ENCODE measurements around the gene F7. TPM values are rescaled to one million over a fixed set of nuclear protein-coding genes. Genes with fewer than 3 reads are reported as not detected.
"Not testable (repeated sequence)": the region's sequence is repeated elsewhere in the genome, so short reads cannot be mapped to it uniquely, and the experiment has no call there.

Gene F7
- total RNA-seq, 5 donors from 2014 or later (not counting 1 experiment from before 2014, with no cell fraction given): 0.13 to 0.23 (median 0.23) TPM; not detected in 2

GRCh38 chr13:113161433-113161832 is 55.8 kb downstream of the F7 start:
- WGBS (ENCODE audit: insufficient coverage): 29% methylated on average over 11 of the region's 16 CpGs
- CTCF ChIA-PET: no interaction called here
- Histone ChIP-seq H3K27me3 (replicated peaks in 1 of 2; ENCODE audit: control insufficient read depth in 2 of 2, extremely low read depth in 1 of 2, insufficient read depth in 2 of 2, low read length in 1 of 2) (no peaks in the 10 kb centered on the region), H3K27ac (ENCODE audit: low read length) (peak overlapping the region; percentile 51), H3K4me1 (ENCODE audit: control insufficient read depth in 1 of 2, extremely low read depth in 1 of 2, insufficient read depth in 2 of 2, low read length in 2 of 2) (peaks cover 14 to 24% of the 10 kb centered on the region in 2 experiments), H3K4me3 (ENCODE audit: control insufficient read depth in 1 of 2, extremely low read depth in 1 of 2, low read length in 1 of 2) (no peak overlapping the region), H3K36me3 (ENCODE audit: control insufficient read depth in 2 of 2, extremely low read depth in 1 of 2, insufficient read depth in 1 of 2, low read length in 1 of 2) (no peaks in the 10 kb centered on the region), H3K9me3 (no peaks in the 10 kb centered on the region)
- ATAC-seq (replicated peaks in 1 of 4) (peak in 3 of 4 experiments; percentile 11 to 33 (median 24)), DNase-seq (peak in 1 of 35 experiments; percentile 31)
- Mint-ChIP-seq H3K36me3 (no peaks in the 10 kb centered on the region), H3K4me1 (peaks cover 26 to 31% (median 30%) of the 10 kb centered on the region in 3 donors), H3K4me3 (peak overlapping the region in 1 of 3 donors; percentile 77), H3K9me3 (no peaks in the 10 kb centered on the region), H3K27me3 (no peaks in the 10 kb centered on the region), H3K27ac (peak overlapping the region; percentile 78)
- POLR2A ChIA-PET: no interaction called here

DNA sequence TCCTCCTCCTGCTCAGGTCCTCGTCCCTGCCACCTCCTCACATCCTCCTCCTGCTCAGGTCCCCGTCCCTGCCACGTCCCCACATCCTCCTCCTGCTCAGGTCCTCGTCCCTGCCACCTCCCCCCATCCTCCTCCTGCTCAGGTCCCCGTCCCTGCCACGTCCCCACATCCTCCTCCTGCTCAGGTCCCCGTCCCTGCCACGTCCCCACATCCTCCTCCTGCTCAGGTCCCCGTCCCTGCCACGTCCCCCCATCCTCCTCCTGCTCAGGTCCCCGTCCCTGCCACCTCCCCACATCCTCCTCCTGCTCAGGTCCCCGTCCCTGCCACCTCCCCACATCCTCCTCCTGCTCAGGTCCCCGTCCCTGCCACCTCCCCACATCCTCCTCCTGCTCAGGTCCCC is 56.4 kb downstream of the F7 start:
- H3K9me3 ChIP-seq; H3K27ac Mint-ChIP-seq; H3K9me3 Mint-ChIP-seq; H3K4me3 ChIP-seq (ENCODE audit: control insufficient read depth in 1 of 2, extremely low read depth in 1 of 2, low read length in 1 of 2); H3K36me3 Mint-ChIP-seq; ATAC-seq (replicated peaks in 1 of 4); POLR2A ChIA-PET; H3K27me3 ChIP-seq (replicated peaks in 1 of 2; ENCODE audit: control insufficient read depth in 2 of 2, extremely low read depth in 1 of 2, insufficient read depth in 2 of 2, low read length in 1 of 2); CTCF ChIA-PET; H3K4me3 Mint-ChIP-seq; H3K36me3 ChIP-seq (ENCODE audit: control insufficient read depth in 2 of 2, extremely low read depth in 1 of 2, insufficient read depth in 1 of 2, low read length in 1 of 2); DNase-seq; H3K27ac ChIP-seq (ENCODE audit: low read length); H3K27me3 Mint-ChIP-seq: not testable (repeated sequence)
- no CpG with 5 or more reads among the region's 13 CpGs for WGBS (ENCODE audit: insufficient coverage)
- H3K4me1 ChIP-seq (ENCODE audit: control insufficient read depth in 1 of 2, extremely low read depth in 1 of 2, insufficient read depth in 2 of 2, low read length in 2 of 2): peaks cover 14 to 27% of the 10 kb centered on the region in 2 experiments
- H3K4me1 Mint-ChIP-seq: peaks cover 26 to 31% (median 30%) of the 10 kb centered on the region in 3 donors

DNA sequence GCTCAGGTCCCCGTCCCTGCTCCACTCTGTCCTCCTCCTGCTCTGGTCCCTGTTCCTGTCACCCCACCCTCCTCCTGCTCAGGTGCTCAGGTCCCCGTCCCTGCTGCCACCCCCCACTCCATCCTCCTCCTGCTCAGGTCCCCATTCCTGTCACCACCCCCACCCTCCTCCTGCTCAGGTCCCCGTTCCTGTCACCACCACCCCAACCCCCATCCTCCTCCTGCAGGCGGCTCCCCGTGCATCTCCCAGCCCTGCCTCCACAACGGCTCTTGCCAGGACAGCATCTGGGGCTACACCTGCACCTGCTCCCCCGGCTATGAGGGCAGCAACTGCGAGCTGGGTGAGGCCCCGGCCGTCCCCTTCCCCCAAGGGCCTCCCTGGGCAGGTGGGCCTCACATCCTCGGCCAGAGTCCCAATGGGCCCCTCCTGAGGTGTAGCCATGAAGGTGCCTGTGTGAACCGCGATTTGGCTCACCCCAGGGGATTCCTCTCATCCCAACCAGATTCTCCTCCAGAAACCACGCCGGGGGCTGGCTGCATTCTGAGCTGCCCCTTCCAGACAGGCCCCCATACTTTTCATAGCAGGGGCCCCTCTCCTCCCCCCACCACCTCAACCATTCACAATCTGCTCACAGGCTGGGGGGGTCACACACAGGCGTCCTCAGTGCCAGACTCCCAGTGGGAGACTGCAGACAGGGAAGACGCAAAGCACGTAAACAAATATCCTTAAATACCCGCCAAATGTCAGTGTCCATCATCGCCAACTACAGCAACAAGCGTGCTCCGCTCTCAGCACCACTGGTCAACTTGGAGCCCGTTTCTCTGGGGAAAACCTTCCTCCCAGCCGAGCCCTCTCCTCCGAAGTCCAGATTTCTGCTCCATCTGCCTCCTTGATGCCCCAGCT is 57.4 kb downstream of the F7 start:
- H3K4me1 Mint-ChIP-seq: peaks cover 26 to 31% (median 30%) of the 10 kb centered on the region in 3 donors
- POLR2A ChIA-PET: no interaction called here
- Histone ChIP-seq H3K4me3 (ENCODE audit: control insufficient read depth in 1 of 2, extremely low read depth in 1 of 2, low read length in 1 of 2) (no peak overlapping the region), H3K27me3 (replicated peaks in 1 of 2; ENCODE audit: control insufficient read depth in 2 of 2, extremely low read depth in 1 of 2, insufficient read depth in 2 of 2, low read length in 1 of 2) (no peaks in the 10 kb centered on the region), H3K9me3 (no peaks in the 10 kb centered on the region), H3K36me3 (ENCODE audit: control insufficient read depth in 2 of 2, extremely low read depth in 1 of 2, insufficient read depth in 1 of 2, low read length in 1 of 2) (no peaks in the 10 kb centered on the region), H3K4me1 (ENCODE audit: control insufficient read depth in 1 of 2, extremely low read depth in 1 of 2, insufficient read depth in 2 of 2, low read length in 2 of 2) (peaks cover 14 to 27% of the 10 kb centered on the region in 2 experiments), H3K27ac (ENCODE audit: low read length) (peak overlapping the region; percentile 49)
- peaks cover 5 to 10% (median 8%) of the 10 kb centered on the region in 3 donors for H3K9me3 Mint-ChIP-seq
- ATAC-seq (replicated peaks in 1 of 4): peak; percentile 28 to 69 (median 52)
- CTCF ChIA-PET: no interaction called here
- peak in 9 of 35 experiments; percentile 13 to 40 (median 30) for DNase-seq
- peaks cover 9% of the 10 kb centered on the region for H3K36me3 Mint-ChIP-seq
- H3K4me3 Mint-ChIP-seq: peak overlapping the region in 1 of 3 donors; percentile 65
- H3K27me3 Mint-ChIP-seq: no peaks in the 10 kb centered on the region
- H3K27ac Mint-ChIP-seq: peak overlapping the region; percentile 81 to 86
- 51% methylated on average over 23 of the region's 25 CpGs for WGBS (ENCODE audit: insufficient coverage)

GRCh38 chr13:113164492-113164891 is 58.9 kb downstream of the F7 start:
- Histone ChIP-seq H3K36me3 (ENCODE audit: control insufficient read depth in 2 of 2, extremely low read depth in 1 of 2, insufficient read depth in 1 of 2, low read length in 1 of 2) (peaks cover 0 to 3% of the 10 kb centered on the region in 2 donors), H3K9me3 (no peaks in the 10 kb centered on the region), H3K4me3 (ENCODE audit: control insufficient read depth in 1 of 2, extremely low read depth in 1 of 2, low read length in 1 of 2) (no peak overlapping the region), H3K27me3 (replicated peaks in 1 of 2; ENCODE audit: control insufficient read depth in 2 of 2, extremely low read depth in 1 of 2, insufficient read depth in 2 of 2, low read length in 1 of 2) (no peaks in the 10 kb centered on the region), H3K27ac (ENCODE audit: low read length) (no peak overlapping the region), H3K4me1 (ENCODE audit: control insufficient read depth in 1 of 2, extremely low read depth in 1 of 2, insufficient read depth in 2 of 2, low read length in 2 of 2) (peaks cover 14 to 27% of the 10 kb centered on the region in 2 experiments)
- Mint-ChIP-seq H3K4me3 (no peak overlapping the region), H3K4me1 (peaks cover 30 to 31% (median 30%) of the 10 kb centered on the region in 3 donors), H3K9me3 (peaks cover 5 to 10% (median 8%) of the 10 kb centered on the region in 3 donors), H3K27ac (peak overlapping the region in 1 of 2 donors; percentile 76), H3K27me3 (no peaks in the 10 kb centered on the region), H3K36me3 (peaks cover 20% of the 10 kb centered on the region)
- ChIA-PET CTCF (no interaction called here), POLR2A (interaction anchor here in 1 of 2 donors (0.7 kb wide), 1 partner anchor 196 kb away, joined by 3 read pairs; no protein-coding TSS in a partner anchor)
- peak in 1 of 4 experiments; percentile 32 for ATAC-seq (replicated peaks in 1 of 4)
- WGBS (ENCODE audit: insufficient coverage): 65% methylated on average over 12 of the region's 12 CpGs
- no peak for DNase-seq

DNA sequence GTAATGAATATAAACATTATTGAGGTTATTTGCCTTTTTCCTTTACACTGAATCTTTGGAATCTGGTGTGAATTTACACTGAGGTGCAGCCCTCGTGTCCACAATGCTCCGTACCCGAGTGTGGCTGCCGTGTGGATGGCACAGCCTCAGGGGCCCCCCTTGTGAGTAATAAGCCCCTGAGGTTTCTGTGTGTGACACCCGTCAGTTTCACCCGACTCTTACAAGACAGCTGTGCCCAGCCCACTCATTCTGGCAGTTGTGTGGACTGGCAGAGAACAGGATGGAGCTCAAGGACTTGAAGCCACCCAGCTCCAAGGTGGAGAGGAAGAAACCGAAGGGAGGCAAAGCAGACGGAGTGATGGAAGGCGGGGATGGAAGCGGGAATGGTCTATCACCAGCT is 60.7 kb downstream of the F7 start:
- POLR2A ChIA-PET: no interaction called here
- Mint-ChIP-seq H3K9me3 (peaks cover 5 to 10% (median 8%) of the 10 kb centered on the region in 3 donors), H3K4me1 (peaks cover 18 to 28% (median 25%) of the 10 kb centered on the region in 3 donors), H3K36me3 (peaks cover 22% of the 10 kb centered on the region), H3K27ac (peak overlapping the region; percentile 66 to 68), H3K27me3 (no peaks in the 10 kb centered on the region), H3K4me3 (no peak overlapping the region)
- DNase-seq (no peak), ATAC-seq (replicated peaks in 1 of 4) (no peak)
- Histone ChIP-seq H3K27me3 (replicated peaks in 1 of 2; ENCODE audit: control insufficient read depth in 2 of 2, extremely low read depth in 1 of 2, insufficient read depth in 2 of 2, low read length in 1 of 2) (no peaks in the 10 kb centered on the region), H3K4me1 (ENCODE audit: control insufficient read depth in 1 of 2, extremely low read depth in 1 of 2, insufficient read depth in 2 of 2, low read length in 2 of 2) (peaks cover 7 to 35% of the 10 kb centered on the region in 2 experiments), H3K27ac (ENCODE audit: low read length) (no peak overlapping the region), H3K4me3 (ENCODE audit: control insufficient read depth in 1 of 2, extremely low read depth in 1 of 2, low read length in 1 of 2) (no peak overlapping the region), H3K36me3 (ENCODE audit: control insufficient read depth in 2 of 2, extremely low read depth in 1 of 2, insufficient read depth in 1 of 2, low read length in 1 of 2) (peaks cover 1 to 5% of the 10 kb centered on the region in 2 donors), H3K9me3 (no peaks in the 10 kb centered on the region)
- CTCF ChIA-PET: no interaction called here
- WGBS (ENCODE audit: insufficient coverage): 0% methylated on average over 1 of the region's 10 CpGs

DNA sequence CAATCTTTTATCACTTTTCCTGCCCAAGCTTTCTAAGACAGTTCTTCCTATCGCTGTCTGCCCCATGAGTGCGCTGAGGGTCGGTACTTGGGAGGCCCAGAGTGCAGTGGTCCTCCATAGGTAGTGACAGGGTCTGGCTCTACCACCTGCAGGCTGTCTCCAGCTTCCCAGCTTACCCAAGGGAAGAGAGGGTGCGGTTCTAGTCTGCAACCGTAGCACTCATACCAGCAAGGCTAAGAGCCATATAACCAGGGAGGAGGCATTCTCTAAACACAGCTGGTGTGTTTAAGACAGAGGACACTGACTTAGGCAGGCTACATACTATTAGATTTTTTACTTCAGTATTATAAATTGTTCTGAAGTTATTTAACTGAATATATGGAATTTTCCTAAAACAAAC is 61.1 kb downstream of the F7 start:
- no peak overlapping the region for H3K4me3 ChIP-seq (ENCODE audit: control insufficient read depth in 1 of 2, extremely low read depth in 1 of 2, low read length in 1 of 2)
- peaks cover 15 to 28% (median 26%) of the 10 kb centered on the region in 3 donors for H3K4me1 Mint-ChIP-seq
- H3K27ac ChIP-seq (ENCODE audit: low read length): no peak overlapping the region
- WGBS (ENCODE audit: insufficient coverage): 90% methylated on average over 3 of the region's 5 CpGs
- H3K4me3 Mint-ChIP-seq: no peak overlapping the region
- H3K36me3 ChIP-seq (ENCODE audit: control insufficient read depth in 2 of 2, extremely low read depth in 1 of 2, insufficient read depth in 1 of 2, low read length in 1 of 2): peaks cover 4 to 9% of the 10 kb centered on the region in 2 donors
- no peaks in the 10 kb centered on the region for H3K9me3 ChIP-seq
- no peak for DNase-seq
- H3K9me3 Mint-ChIP-seq: peaks cover 5 to 10% (median 8%) of the 10 kb centered on the region in 3 donors
- H3K36me3 Mint-ChIP-seq: peaks cover 25% of the 10 kb centered on the region
- ChIA-PET CTCF (no interaction called here), POLR2A (no interaction called here)
- H3K27me3 ChIP-seq (replicated peaks in 1 of 2; ENCODE audit: control insufficient read depth in 2 of 2, extremely low read depth in 1 of 2, insufficient read depth in 2 of 2, low read length in 1 of 2): no peaks in the 10 kb centered on the region
- H3K27me3 Mint-ChIP-seq: no peaks in the 10 kb centered on the region
- peaks cover 4 to 36% of the 10 kb centered on the region in 2 experiments for H3K4me1 ChIP-seq (ENCODE audit: control insufficient read depth in 1 of 2, extremely low read depth in 1 of 2, insufficient read depth in 2 of 2, low read length in 2 of 2)
- ATAC-seq (replicated peaks in 1 of 4): no peak
- H3K27ac Mint-ChIP-seq: no peak overlapping the region

Measured in T-cell (primary cell).